GM12865 (cell line): ENCODE data around the gene PHF14.
A peak's percentile ranks its signal among the peaks of the same experiment; 100 is the strongest.
"Not testable (repeated sequence)": the region's sequence is repeated elsewhere in the genome, so short reads cannot be mapped to it uniquely, and the experiment has no call there.

Experiments used
- DNase-seq: peaks from one replicate; pipeline ENCODE4 v3.0.0; 2010; ENCODE audit warnings: low read depth
- H3K4me3 ChIP-seq: 2 replicates; pipeline ENCODE4 v1.5.1; 2011; ENCODE audit warnings: mild to moderate bottlenecking, low read depth, low read length, control low read depth
- TF ChIP-seq, protein P1 (sequence below): IDR thresholded peaks from 2 replicates; pipeline ENCODE4 v1.5.1; 2011; ENCODE audit warnings: low read length, control low read depth, low read depth, inconsistent platforms; ENCODE audit not compliant: insufficient read depth; ENCODE audit errors: missing control alignments

The PHF14 gene

DNA sequence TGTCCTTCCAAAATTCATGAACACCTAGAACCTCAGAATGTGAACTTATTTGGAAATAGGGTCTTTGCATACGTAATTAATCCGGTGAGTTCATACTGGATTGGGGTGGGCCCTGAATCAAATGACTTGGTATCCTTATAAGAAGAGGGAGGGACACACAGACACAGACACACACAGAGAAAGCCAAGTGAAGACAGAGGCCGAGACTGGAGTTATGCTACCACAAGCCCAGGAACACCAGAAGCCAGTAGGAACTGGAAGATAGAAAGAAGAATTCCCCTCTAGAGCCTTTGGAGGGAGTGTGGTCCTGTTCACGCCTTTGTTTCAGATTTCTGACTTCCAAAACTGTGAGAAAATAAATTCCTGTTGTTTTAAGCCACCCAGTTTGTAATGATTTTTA is 17.1 kb upstream of the PHF14 start:
- no peak for DNase-seq
- no peak overlapping the region for H3K4me3 ChIP-seq
- TF ChIP-seq, protein P1, sequence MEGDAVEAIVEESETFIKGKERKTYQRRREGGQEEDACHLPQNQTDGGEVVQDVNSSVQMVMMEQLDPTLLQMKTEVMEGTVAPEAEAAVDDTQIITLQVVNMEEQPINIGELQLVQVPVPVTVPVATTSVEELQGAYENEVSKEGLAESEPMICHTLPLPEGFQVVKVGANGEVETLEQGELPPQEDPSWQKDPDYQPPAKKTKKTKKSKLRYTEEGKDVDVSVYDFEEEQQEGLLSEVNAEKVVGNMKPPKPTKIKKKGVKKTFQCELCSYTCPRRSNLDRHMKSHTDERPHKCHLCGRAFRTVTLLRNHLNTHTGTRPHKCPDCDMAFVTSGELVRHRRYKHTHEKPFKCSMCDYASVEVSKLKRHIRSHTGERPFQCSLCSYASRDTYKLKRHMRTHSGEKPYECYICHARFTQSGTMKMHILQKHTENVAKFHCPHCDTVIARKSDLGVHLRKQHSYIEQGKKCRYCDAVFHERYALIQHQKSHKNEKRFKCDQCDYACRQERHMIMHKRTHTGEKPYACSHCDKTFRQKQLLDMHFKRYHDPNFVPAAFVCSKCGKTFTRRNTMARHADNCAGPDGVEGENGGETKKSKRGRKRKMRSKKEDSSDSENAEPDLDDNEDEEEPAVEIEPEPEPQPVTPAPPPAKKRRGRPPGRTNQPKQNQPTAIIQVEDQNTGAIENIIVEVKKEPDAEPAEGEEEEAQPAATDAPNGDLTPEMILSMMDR, result no peak

DNA sequence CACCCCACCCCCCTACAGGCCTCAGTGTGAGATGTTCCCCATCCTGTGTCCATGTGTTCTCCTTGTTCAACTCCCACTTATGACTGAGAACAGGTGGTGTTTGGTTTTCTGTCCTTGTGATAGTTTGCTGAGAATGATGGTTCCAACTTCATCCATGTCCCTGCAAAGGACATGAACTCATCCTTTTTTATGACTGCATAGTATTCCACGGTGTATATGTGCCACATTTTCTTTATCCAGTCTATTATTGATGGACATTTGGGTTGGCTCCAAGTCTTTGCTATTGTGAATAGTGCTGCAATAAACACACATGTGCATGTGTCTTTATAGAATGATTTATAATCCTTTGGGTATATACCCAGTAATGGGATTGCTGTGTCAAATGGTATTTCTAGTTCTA is 13.4 kb upstream of the PHF14 start:
- H3K4me3 ChIP-seq, DNase-seq: not testable (repeated sequence)

DNA sequence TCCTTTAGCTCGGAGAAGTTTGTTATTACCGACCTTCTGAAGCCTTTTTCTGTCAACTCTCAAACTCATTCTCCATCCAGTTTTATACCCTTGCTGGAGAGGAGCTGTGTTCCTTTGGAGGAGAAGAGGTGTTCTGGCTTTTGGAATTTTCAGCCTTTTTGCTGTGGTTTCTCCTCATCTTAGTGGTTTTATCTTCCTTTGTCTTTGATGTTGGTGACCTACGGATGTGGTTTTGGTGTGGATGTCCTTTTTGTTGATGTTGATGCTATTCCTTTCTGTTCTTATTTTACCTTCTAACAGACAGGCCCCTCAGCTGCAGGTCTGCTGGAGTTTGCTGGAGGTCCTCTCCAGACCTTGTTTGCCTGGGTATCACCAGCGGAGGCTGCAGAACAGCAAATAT is 8.7 kb upstream of the PHF14 start:
- H3K4me3 ChIP-seq, DNase-seq: not testable (repeated sequence)

GRCh38 chr7:10972174-10972573 is 1.5 kb upstream of the PHF14 start:
- no peak for DNase-seq
- TF ChIP-seq, protein P1, result no peak
- H3K4me3 ChIP-seq, result no peak overlapping the region

DNA sequence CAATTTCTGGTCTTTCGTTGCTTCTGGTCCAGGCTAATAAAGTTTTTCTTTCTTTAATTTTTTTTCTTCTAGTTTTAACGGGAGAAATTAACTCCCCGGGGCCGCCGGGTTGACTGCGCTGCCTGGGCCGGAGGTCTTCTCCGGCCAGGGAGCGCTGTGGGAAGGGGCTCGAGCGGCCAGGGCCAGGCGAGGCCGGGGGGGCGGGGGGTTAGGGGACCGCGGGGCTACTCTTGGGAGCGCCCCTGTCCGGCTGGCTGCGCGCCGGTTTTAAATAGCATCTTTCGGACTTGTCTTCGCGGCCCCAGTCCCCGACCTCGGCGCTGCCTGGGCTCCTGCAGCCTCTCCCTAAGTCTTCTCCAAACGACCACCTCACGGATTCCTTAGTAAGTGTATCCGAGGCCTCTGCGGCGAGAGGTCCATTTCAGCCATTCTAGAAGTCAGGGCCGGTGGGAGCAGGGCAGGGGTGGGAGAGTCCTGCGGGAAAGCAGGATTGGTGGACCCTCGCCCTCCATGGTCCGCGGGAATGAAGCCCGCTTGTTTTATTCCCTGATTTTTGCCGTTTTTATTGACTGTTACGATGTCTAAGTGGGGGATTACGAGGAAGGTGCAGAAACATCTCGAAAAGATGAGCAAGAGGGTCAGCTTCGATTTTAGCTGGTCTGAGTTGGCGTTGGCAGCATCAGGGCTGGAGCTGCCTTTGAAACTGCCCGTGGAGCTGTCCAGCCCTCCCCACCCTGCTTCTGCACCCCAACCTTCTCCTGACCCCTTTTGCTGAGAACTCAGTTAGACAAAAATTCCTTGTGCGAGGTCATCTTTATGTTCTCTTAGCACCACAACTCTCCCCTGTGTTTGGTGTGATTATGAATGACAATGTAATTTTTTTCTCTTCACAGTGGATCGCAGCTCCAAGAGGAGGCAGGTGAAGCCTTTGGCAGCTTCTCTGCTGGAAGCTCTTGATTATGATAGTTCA is 555 bp downstream of the PHF14 start:
- DNase-seq, result peak; percentile 56
- TF ChIP-seq, protein P1, result no peak
- peak overlapping the region; percentile 89 for H3K4me3 ChIP-seq

DNA sequence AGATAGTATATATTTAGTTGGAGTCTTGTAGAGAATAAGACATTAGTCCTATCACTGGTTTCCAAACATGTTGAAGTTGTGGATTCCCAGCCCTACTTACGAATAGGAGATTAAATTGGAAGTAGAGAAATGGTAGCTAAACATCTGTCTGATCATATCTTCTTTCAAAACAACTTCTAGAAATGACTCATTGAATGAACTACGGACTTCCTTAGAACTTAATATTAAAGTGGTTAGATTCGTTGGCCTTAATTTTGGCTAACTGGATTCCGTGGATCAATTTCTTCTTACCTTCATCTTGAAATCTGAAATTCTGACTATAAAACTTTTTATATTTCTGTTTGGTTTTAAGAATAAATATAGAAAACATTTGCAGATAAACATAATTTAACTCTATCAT is 3.4 kb downstream of the PHF14 start:
- no peak for DNase-seq
- no peak overlapping the region for H3K4me3 ChIP-seq
- TF ChIP-seq, protein P1, result no peak

- no peak for DNase-seq
- no peak overlapping the region for H3K4me3 ChIP-seq
- TF ChIP-seq, protein P1, result no peak
Observed at GRCh38 chr7:10981317-10981716, 7.6 kb downstream of the PHF14 start.

DNA sequence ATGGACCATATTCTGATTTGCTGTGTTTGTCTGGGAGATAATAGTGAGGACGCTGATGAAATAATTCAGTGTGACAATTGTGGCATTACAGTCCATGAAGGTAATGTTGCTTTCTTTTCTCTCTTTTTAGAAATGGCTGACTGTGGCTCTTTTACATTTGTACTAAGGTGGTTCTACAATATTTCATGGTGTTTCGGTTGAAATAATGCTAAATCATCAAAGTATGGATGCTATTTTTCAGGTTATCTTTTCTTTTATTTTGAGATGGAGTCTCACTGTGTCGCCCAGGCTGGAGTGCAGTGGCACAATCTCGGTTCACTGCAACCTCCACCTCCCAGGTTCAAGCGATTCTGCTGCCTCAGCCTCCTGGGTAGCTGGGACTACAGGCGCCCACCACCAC is 17.1 kb downstream of the PHF14 start:
- DNase-seq, H3K4me3 ChIP-seq: not testable (repeated sequence)

GRCh38 chr7:10995482-10996166 is 22.0 kb downstream of the PHF14 start:
- not testable (repeated sequence) for DNase-seq, H3K4me3 ChIP-seq
